Urinary bladder (tissue), 4 donors: ENCODE data around the gene FBXO41. TPM values are rescaled to one million over a fixed set of nuclear protein-coding genes. Genes with fewer than 3 reads are reported as not detected.

Experiments used
- DNase-seq: peaks from one replicate; pipeline ENCODE4 v3.0.0-alpha.2; 2015; ENCODE audit errors: extremely low spot score
- H3K27ac ChIP-seq: one replicate; pipeline ENCODE4 v1.5.1; 2013; ENCODE audit warnings: low read depth, mild to moderate bottlenecking, moderate library complexity
- H3K36me3 ChIP-seq: one replicate; pipeline ENCODE4 v1.6.1; 2013; ENCODE audit warnings: mild to moderate bottlenecking, moderate library complexity; ENCODE audit not compliant: insufficient read depth
- H3K4me1 ChIP-seq: one replicate; pipeline ENCODE4 v1.6.1; 2013; ENCODE audit warnings: mild to moderate bottlenecking, moderate library complexity; ENCODE audit not compliant: insufficient read depth
- H3K4me3 ChIP-seq: one replicate; pipeline ENCODE4 v1.5.1; 2013; ENCODE audit warnings: low read depth, low read length
- WGBS: extraction: QIAGEN DNeasy Blood & Tissue Kit; methylation state at CpG from one replicate; pipeline ENCODE4 v1.1.7; 2013; 5-methylcytosine and 5-hydroxymethylcytosine counted together
- polyA plus RNA-seq: library from polyadenylated mRNA; stranded (reverse); fragments of 200-250 nt; gene quantifications from one replicate; pipeline ENCODE4 v1.2.3, GENCODE V29; 2013
- total RNA-seq: library from RNA; depleted of rRNA; stranded (reverse); fragments of >200 nt; gene quantifications from one replicate; pipeline ENCODE4 v1.2.3, GENCODE V29; 2014
- donor health status: healthy with polysubstance abuse.
- donor health status: healthy.

Gene FBXO41
- total and polyA plus RNA-seq, 2 donors: 0.32 to 1.0 TPM

GRCh38 chr2:73293534-73294171 lies 9.4 kb upstream of the FBXO41 start, which contains the start of gene EGR4:
Gene EGR4, minus strand, starts transcription at chr2:73293548. Its CDS starts 231 bp downstream, at chr2:73293317.
- H3K4me3 ChIP-seq: peak within 1 kb of the TSS; percentile 42
- H3K27ac ChIP-seq: no peak within 1 kb of the TSS
- no peaks in the 10 kb centered on the region for H3K36me3 ChIP-seq
- H3K4me1 ChIP-seq: peaks cover 2% of the 10 kb centered on the region
- no peak for DNase-seq
- WGBS: 1% methylated on average over 45 of the region's 45 CpGs

GRCh38 chr2:73292906-73293533 lies 8.7 kb upstream of the FBXO41 start:
- 2% methylated on average over 64 of the region's 64 CpGs for WGBS
- H3K27ac ChIP-seq: no peak overlapping the region
- no peak for DNase-seq
- H3K4me3 ChIP-seq: peak overlapping the region; percentile 42
- H3K4me1 ChIP-seq: peaks cover 2% of the 10 kb centered on the region
- no peaks in the 10 kb centered on the region for H3K36me3 ChIP-seq

GRCh38 chr2:73292316-73292905 lies 8.1 kb upstream of the FBXO41 start:
- no peak for DNase-seq
- WGBS: 5% methylated on average over 38 of the region's 38 CpGs
- Histone ChIP-seq H3K4me1 (peaks cover 2% of the 10 kb centered on the region), H3K4me3 (no peak overlapping the region), H3K27ac (no peak overlapping the region), H3K36me3 (no peaks in the 10 kb centered on the region)

GRCh38 chr2:73291461-73292315 lies 7.4 kb upstream of the FBXO41 start:
- H3K4me1 ChIP-seq: peaks cover 2% of the 10 kb centered on the region
- DNase-seq: no peak
- peak overlapping the region; percentile 19 for H3K4me3 ChIP-seq
- H3K36me3 ChIP-seq: no peaks in the 10 kb centered on the region
- WGBS: 1% methylated on average over 82 of the region's 82 CpGs
- no peak overlapping the region for H3K27ac ChIP-seq

GRCh38 chr2:73291093-73291460 lies 6.8 kb upstream of the FBXO41 start:
- DNase-seq: peak; percentile 13
- Histone ChIP-seq H3K4me1 (peaks cover 2% of the 10 kb centered on the region), H3K27ac (no peak overlapping the region), H3K4me3 (peak overlapping the region; percentile 19), H3K36me3 (no peaks in the 10 kb centered on the region)
- 2% methylated on average over 34 of the region's 34 CpGs for WGBS

GRCh38 chr2:73290049-73290839 lies 6.0 kb upstream of the FBXO41 start:
- Histone ChIP-seq H3K27ac (no peak overlapping the region), H3K36me3 (no peaks in the 10 kb centered on the region), H3K4me1 (peaks cover 2% of the 10 kb centered on the region), H3K4me3 (no peak overlapping the region)
- no peak for DNase-seq
- 57% methylated on average over 6 of the region's 6 CpGs for WGBS

GRCh38 chr2:73289304-73289703 lies 5.0 kb upstream of the FBXO41 start:
- H3K4me3 ChIP-seq: no peak overlapping the region
- H3K27ac ChIP-seq: no peak overlapping the region
- DNase-seq: no peak
- H3K4me1 ChIP-seq: peaks cover 2% of the 10 kb centered on the region
- no peaks in the 10 kb centered on the region for H3K36me3 ChIP-seq

GRCh38 chr2:73286134-73286655 lies 1.9 kb upstream of the FBXO41 start:
- Histone ChIP-seq H3K27ac (no peak overlapping the region), H3K4me1 (no peaks in the 10 kb centered on the region), H3K36me3 (no peaks in the 10 kb centered on the region), H3K4me3 (no peak overlapping the region)
- no peak for DNase-seq
- WGBS: 87% methylated on average over 3 of the region's 3 CpGs

- Histone ChIP-seq H3K36me3 (no peaks in the 10 kb centered on the region), H3K27ac (no peak overlapping the region), H3K4me1 (no peaks in the 10 kb centered on the region), H3K4me3 (peak overlapping the region; percentile 54)
- WGBS: 47% methylated on average over 5 of the region's 5 CpGs
- no peak for DNase-seq
Measured at GRCh38 chr2:73285159-73285739, 971 bp upstream of the FBXO41 start.

GRCh38 chr2:73283545-73284295 lies 558 bp downstream of the FBXO41 start:
- Histone ChIP-seq H3K4me1 (no peaks in the 10 kb centered on the region), H3K27ac (no peak overlapping the region), H3K4me3 (peak overlapping the region; percentile 54), H3K36me3 (no peaks in the 10 kb centered on the region)
- DNase-seq: no peak
- WGBS: 4% methylated on average over 43 of the region's 43 CpGs

- DNase-seq: no peak
- WGBS: 46% methylated on average over 5 of the region's 5 CpGs
- H3K4me3 ChIP-seq: no peak overlapping the region
- H3K4me1 ChIP-seq: no peaks in the 10 kb centered on the region
- H3K36me3 ChIP-seq: no peaks in the 10 kb centered on the region
- H3K27ac ChIP-seq: no peak overlapping the region
Measured at GRCh38 chr2:73282924-73283544, 1.2 kb downstream of the FBXO41 start.

- DNase-seq: no peak
- Histone ChIP-seq H3K36me3 (no peaks in the 10 kb centered on the region), H3K4me3 (no peak overlapping the region), H3K4me1 (no peaks in the 10 kb centered on the region), H3K27ac (no peak overlapping the region)
Measured at GRCh38 chr2:73281244-73281643, 3.0 kb downstream of the FBXO41 start.
